ENCODE results near the gene TSPAN11.
"Not testable (repeated sequence)": the region's sequence is repeated elsewhere in the genome, so short reads cannot be mapped to it uniquely, and the experiment has no call there.

- not testable (repeated sequence) for TF ChIP-seq EP300, CTCF, POLR2A (IDR thresholded peaks at IDR 0.05)
Observed at GRCh38 chr12:31027006-31027405, 100.5 kb downstream of the TSPAN11 start.

Data from ovary (tissue), 3 donors.